Left renal pelvis (tissue), 4 donors: ENCODE data around the gene NEU3. TPM values are rescaled to one million over a fixed set of nuclear protein-coding genes. Genes with fewer than 3 reads are reported as not detected.
"Not testable (repeated sequence)": the region's sequence is repeated elsewhere in the genome, so short reads cannot be mapped to it uniquely, and the experiment has no call there.

Experiments used
- DNase-seq, 4 donors: peaks; one replicate each; pipeline ENCODE4 v3.0.0-alpha.2; 2013; ENCODE audit warnings: low read depth in 4 of 4, low spot score in 3 of 4
- polyA plus RNA-seq, 4 donors: library from polyadenylated mRNA; unstranded; fragments of 120-200 nt; gene quantifications; one replicate each; pipeline ENCODE4 v1.2.1, GENCODE V29; 2013; ENCODE audit not compliant: insufficient read length in 4 of 4

The NEU3 gene, protein sequence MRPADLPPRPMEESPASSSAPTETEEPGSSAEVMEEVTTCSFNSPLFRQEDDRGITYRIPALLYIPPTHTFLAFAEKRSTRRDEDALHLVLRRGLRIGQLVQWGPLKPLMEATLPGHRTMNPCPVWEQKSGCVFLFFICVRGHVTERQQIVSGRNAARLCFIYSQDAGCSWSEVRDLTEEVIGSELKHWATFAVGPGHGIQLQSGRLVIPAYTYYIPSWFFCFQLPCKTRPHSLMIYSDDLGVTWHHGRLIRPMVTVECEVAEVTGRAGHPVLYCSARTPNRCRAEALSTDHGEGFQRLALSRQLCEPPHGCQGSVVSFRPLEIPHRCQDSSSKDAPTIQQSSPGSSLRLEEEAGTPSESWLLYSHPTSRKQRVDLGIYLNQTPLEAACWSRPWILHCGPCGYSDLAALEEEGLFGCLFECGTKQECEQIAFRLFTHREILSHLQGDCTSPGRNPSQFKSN
- polyA plus RNA-seq: 10 to 100 TPM in 2 of 4 donors, 1 to 10 TPM in 2; 7.9 to 12.5 (median 10.5) TPM

GRCh38 chr11:74988541-74989259 lies at the start of gene NEU3:
NEU3 (plus strand) TSS chr11:74988933; CDS start chr11:74989061, 128 bp downstream.
- DNase-seq: peak; percentile 37 to 51 (median 47)

DNA sequence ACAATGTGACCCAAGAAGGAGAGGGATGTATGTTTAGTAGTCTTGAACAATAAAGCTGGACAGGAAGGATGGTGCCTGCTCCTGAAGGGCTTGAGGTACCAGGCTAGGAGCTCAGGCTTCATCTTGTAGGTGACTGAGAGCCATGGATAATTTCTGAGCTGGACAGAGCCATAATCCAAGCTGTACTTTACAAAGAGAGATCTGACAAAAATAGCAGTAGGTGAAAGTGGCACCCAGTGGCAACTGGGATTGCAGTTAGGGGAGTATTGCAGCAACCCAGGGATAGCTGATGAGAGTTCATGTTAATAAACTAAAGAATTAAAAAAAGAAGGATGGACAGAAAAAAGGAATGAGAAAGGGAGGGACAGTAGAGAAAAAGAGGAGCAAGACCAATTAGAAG lies 47.2 kb upstream of the NEU3 start:
- DNase-seq: no peak

DNA sequence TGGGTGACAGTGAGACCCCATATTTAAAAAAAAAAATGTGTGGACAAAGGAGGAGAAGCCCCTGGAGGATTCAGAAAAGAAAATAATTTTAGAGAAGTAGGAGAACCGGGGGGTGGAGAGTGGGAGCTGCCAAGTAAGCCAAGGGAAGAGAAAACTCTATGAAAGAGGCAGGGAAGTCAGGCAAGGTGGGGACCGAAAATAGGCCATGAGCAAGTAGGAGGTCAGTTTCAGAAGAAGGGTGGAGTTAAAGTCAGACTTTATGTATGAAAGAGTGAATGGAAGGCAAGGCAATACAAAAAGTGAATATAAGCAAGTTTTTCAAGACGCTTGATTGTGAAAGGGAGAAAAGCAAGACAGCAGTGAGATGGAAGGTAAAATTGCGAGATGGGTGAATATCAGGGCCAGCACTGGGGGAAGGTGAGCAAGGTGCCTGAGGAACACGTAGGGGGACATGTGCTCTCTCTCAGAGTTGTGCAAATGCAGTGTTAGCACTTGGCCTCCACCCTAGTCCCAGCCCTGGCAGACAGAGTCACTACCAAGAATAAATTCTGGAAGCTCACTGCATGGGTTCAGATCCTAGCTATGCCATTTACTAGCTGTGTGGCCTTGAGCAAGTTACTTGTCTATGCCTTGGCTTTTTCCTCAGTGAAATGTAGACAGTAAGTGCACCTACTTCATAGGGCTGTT lies 46.5 kb upstream of the NEU3 start:
- DNase-seq: no peak

DNA sequence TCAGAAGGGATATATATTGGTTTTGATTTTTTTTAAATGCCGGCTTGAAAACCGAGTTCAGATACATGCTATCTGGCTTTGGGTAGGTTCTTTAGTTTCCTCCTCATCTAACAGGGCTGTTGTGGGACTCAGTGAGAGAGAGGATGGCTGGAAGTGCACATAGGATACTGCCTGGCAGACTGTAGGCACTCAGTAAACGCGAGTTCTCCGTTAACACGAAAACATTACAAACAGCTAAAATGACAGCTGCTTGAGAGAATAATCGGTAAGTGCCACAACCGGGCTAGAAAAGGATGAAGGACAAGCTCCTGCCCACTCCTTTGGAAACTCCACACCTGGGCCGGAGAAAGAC lies 40.2 kb upstream of the NEU3 start:
- peak in 1 of 4 donors; percentile 4 for DNase-seq

DNA sequence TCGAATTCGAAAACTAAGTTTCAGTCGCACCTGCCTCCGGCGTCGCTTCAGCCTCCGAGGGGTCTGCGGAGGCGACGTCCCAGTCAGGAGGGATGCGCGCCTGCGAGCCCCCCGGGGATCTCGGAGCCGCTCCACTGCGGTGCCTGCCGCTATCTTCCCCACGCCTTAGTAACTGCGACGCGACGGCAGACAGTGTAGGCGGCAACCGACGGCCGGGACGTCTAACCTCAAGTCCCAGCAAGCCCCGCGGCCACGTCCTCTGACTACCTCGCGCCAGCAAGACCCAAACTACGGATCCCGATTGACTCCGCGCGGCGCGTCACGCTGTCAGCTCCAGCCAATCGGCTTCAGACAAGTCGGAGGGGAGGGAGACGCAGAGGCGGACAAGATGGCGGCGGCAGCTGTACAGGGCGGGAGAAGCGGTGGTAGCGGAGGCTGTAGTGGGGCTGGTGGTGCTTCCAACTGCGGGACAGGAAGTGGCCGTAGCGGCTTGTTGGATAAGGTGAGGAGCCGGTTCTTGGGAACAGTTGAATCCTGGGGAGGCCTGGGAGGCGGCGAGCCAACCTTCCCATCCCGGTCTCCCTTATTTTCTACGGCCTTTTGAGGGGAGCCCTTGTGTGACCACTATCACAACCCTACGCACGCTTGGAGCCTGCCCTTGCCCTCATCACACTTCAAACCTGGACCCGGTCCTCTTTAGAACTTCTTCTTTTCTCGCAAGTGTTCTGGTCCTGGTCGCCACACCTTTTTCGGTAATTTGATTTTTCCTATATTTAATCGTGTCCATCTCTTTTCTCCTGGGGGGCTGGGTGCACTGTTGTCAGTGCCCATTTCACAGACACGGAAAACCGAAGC lies 39.6 kb upstream of the NEU3 start, which contains the start of the genes SPCS2 and XRRA1:
Gene SPCS2, plus strand, starts transcription at position 369 of the 855 bp plus-strand sequence. Its CDS starts 20 bp downstream, at position 389.
Gene XRRA1, minus strand, starts transcription at position 194 of the 855 bp plus-strand sequence. CDS start 8,213 bp downstream, outside the sequence.
- peak; percentile 91 to 97 (median 92) for DNase-seq

DNA sequence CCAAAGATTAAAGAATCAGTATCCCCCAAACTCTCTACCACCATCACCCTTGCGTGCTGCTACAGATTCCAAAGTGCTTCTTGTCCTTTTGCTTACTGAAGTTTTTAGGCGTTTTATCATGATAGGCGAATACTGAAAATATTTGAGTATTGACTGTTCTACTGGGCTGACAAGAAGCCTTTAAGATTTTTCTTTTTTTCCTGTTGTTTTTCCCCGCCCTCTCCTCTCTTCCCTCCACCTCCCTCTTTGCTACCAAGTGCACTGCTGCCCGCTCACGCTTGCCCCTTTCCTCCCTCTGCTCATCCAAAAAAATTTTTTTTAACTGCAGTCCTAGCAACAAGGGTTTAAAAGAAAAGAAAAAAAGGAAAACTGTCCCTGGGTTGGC lies 39.0 kb upstream of the NEU3 start:
- no peak for DNase-seq

DNA sequence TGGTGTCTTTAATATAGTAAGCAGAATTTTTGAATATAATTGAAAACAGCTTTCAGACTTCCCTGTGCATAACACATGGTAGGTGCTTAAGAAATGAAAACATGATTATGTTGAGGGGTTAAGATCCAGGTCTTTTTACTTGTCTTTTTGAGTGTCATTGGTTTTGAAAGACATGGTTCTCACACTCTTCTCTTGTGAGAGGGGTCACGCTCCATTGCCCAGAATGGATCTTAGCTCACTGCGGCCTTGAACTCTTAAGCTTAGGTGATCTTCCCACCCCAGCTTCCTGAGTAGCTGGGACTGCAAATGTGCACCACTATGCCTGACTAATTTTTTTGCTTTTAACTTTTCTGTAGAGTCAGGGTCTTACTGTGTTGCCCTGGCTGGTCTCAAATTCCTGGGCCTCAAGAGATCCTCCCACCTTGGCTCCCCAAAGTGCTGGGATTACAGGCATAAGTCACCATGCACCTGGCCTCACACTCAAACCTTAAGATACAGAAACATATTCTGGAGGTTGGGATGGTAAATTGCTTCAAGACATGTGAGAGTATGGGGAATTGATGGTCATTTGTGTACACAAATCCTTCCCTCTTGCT lies 38.3 kb upstream of the NEU3 start:
- no peak for DNase-seq

GRCh38 chr11:74951226-74951625 lies 37.5 kb upstream of the NEU3 start:
- DNase-seq: no peak

DNA sequence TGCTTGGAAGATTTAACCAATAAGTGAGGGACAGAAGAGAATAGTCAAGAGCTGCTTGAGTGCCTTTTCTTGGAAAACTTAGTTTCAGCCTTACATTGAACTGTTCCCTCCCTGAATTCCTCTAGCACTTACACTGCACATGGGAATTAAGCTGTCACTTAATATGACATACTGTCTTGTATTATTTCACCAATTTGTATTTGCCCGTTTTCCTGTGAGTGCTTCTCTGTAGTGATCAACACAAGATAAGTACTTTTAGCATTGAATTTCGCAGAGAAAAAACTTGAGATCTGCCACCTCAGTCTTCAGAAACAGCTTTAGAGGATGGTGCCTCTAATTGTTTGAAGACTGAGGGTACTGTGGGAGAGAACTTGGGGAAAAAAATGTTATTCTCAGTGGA lies 36.0 kb upstream of the NEU3 start:
- no peak for DNase-seq

- no peak for DNase-seq
Measured at GRCh38 chr11:74953451-74953850, 35.3 kb upstream of the NEU3 start.

- no peak for DNase-seq
Measured at GRCh38 chr11:74954199-74954598, 34.5 kb upstream of the NEU3 start.

DNA sequence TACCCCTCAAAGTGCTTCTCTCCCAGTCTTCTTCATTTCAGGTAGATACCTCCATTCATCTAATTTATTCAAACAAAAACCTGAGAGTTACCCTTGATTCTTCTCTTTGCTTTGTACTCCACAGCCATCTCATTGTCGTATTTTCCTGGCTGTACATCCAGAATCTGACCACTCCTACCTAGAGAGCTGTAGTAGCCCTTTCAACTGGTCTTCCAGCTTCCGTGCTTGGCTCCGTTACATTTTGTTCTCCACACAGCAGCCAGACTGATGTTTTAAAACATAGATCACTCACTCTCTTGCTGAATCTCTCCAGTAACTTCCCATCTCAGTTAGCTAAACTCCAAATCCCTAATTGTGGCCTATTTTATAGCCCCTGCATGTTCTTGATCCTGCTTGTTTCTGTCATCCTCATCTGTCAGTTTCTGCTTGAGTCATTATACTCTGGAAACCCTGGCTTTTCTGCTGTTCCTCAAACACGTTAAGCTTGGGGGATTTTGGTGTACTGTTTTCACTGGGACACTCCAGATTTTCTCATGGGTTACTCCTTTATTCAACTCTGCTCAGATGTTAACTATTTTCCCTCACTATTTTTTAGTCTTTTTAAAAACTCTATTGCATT lies 32.2 kb upstream of the NEU3 start:
- DNase-seq: no peak

DNA sequence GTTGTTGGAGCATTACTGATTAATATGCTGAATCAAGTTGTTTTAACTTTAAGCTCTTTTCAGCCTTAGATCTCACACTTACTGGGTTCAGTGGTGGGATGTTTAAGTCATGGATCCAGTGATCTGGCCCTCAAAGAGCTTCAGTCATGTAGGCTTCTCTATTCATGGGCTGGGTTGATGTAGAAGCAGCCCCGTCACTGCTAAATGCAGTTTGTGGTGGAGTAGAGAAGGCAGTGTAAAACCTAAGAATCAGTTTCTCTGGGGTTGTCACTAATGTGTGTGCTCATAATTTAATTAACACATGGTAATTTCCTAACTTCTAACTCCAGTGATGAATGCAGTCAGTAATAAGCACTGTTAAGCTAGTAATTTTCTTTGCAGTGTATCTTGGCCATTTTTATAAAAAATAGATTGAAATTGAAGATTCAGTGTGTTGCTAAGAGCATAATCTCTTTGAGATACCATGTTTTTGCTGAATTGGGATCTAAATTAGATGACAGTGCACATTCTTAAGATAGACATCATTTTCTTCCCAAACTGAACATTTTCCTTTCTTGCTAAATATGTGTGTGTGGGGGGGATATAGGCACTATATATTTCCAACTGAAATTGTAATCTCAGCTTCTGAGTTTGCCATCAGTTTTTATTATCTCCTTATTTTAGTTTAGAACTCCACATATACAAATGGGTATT lies 30.6 kb upstream of the NEU3 start:
- no peak for DNase-seq

GRCh38 chr11:74960128-74960527 lies 28.6 kb upstream of the NEU3 start:
- DNase-seq: not testable (repeated sequence)

DNA sequence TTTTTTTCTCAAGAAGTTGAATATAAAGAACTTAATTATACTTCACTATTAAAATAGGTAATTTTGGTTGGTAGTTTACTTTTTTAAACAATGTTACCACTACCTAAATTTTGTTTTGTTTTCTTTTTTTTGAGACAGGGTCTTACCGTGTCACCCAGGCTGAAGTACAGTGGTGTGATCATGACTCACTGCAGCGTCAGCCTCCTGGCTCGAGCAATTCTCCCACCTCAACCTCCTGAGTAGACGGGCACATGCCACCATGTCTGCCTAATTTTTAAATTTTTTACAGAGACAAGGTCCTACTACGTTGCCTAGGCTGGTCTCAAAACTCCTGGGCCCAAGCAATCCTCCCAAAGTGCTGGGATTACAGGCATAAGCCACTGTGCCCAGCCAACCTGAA lies 22.1 kb upstream of the NEU3 start:
- no peak for DNase-seq

DNA sequence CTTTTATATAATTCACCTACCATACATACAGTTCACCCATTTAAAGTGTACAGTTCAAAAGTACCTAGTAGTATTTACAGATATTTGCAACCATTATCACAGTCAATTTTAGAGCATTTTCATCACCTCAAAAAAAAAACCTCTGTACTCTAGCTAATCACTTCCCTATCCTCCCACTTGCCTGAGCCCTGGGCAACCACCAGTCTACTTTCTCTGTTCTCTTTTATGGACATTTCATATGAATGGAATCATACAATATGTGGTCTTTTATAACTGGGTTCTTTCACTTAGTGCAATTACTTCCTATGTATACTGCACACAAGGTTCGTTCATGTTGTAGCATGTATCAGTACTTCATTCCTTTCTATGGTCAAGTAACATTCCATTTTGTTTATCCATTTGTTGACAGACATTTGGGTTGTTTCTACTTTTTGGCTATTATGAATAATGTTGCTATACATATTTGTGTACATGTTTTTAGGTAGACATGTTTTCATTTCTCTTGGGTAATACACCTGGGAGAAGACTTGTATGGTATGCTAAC lies 17.8 kb upstream of the NEU3 start:
- no peak for DNase-seq

DNA sequence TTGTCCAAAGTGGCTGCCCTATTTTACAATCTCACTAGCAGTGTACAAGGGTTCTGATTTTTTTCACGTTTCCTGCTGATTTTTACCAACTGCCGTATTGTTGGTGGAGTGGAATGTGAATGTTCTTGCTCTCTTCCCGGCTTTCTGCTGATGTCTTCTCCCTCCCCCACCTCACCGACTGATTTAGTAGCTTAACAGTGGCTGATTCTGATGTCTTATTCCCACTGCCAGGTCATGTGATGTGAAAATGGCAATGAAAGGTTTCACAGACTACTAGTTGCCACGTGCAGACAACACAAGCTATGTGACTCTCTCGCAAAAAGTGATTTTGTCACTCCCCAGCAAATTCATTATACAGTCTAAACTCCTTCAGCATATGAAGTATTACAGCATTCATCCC lies 17.3 kb upstream of the NEU3 start:
- no peak for DNase-seq

DNA sequence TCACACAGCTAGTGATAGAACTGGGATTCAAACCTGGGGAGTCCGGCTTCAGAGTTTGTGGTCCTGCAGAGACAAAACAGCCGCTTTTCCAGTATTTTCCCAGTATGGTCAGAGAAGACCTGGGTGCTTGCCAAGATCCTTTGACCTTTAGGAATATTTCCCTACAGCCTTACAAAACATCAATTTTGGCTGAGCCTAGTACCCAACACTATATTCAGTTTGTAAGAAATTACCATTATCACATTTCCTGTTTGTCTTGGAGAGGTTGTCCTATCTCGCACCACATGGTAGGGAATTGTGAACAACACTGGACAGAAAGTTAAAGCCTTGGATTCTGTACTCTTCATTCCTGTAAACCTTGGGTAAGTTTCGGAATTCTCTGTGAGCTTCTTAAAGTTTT lies 10.7 kb upstream of the NEU3 start:
- DNase-seq: no peak
